ENCODE measurements around the gene MAMLD1.

Gene MAMLD1

DNA sequence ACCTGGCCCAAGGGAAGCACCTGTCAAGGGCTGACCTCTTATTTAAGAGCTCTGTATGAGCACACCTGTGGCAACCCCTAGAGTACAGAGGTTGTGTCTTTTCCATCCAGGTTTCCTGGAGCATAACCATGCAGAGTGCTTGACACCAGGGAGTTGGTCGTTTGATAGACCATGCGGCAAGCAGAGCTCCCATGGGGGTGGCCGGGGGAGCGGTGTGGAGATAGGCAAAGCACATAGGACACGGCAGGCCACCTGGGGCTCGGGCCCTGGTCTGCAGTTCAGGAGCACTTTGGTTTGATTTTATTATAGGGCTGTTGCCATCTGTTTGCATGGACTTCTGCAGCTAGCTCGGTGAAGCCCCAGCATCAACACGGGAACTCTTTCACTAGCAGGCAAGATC, 110.3 kb downstream of the MAMLD1 start:
- H3K4me1 ChIP-seq (ENCODE audit: control insufficient read depth, insufficient read depth, low read length), result no peaks in the 10 kb centered on the region
- no peak overlapping the region for H3K27ac ChIP-seq (ENCODE audit: low read length)
- no peaks in the 10 kb centered on the region for H3K27me3 ChIP-seq (ENCODE audit: control insufficient read depth, insufficient read depth, low read length)
- no CpG with 5 or more reads among the region's 8 CpGs for WGBS (ENCODE audit: insufficient coverage, insufficient read length)
- no peaks in the 10 kb centered on the region for H3K9me3 ChIP-seq (ENCODE audit: control insufficient read depth, insufficient read depth, low read length)
- DNase-seq (ENCODE audit: low read depth, low spot score), result no peak
- H3K4me3 ChIP-seq (ENCODE audit: low read length), result no peak overlapping the region
- H3K36me3 ChIP-seq (ENCODE audit: control insufficient read depth, insufficient read depth, low read length), result no peaks in the 10 kb centered on the region

GRCh38 chrX:150475461-150475860, 112.3 kb downstream of the MAMLD1 start:
- Histone ChIP-seq H3K9me3 (ENCODE audit: control insufficient read depth, insufficient read depth, low read length) (no peaks in the 10 kb centered on the region), H3K27me3 (ENCODE audit: control insufficient read depth, insufficient read depth, low read length) (no peaks in the 10 kb centered on the region), H3K4me3 (ENCODE audit: low read length) (no peak overlapping the region), H3K36me3 (ENCODE audit: control insufficient read depth, insufficient read depth, low read length) (no peaks in the 10 kb centered on the region), H3K27ac (ENCODE audit: low read length) (no peak overlapping the region), H3K4me1 (ENCODE audit: control insufficient read depth, insufficient read depth, low read length) (no peaks in the 10 kb centered on the region)
- no CpG with 5 or more reads among the region's 2 CpGs for WGBS (ENCODE audit: insufficient coverage, insufficient read length)
- DNase-seq (ENCODE audit: low read depth, low spot score), result no peak

DNA sequence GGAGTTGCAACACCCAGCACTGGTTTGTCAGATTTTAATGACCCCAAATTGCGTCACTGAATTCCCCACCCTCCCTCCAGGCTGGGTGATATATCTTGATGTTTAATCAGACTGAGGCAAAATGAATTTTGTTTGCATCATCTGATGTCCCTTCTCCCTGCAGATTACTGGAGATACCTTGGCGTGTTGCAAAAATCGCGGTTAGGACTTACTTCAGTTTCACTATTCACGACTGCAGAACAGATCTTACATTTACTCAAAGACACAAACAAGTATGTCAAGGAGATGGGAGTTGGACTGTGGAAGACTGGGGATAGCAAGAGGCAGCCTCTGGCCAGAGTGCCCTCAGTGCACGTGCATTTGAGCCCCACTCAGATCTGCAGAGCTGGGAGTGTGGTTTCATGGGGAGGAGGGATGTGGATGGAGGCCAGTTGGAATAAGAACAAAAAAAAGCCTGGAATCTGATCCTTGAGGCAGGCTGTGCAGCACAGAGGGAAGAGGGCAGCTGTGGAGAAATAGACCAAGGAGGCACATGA, 113.1 kb downstream of the MAMLD1 start:
- no CpG with 5 or more reads among the region's 6 CpGs for WGBS (ENCODE audit: insufficient coverage, insufficient read length)
- Histone ChIP-seq H3K27ac (ENCODE audit: low read length) (no peak overlapping the region), H3K27me3 (ENCODE audit: control insufficient read depth, insufficient read depth, low read length) (no peaks in the 10 kb centered on the region), H3K4me3 (ENCODE audit: low read length) (no peak overlapping the region), H3K36me3 (ENCODE audit: control insufficient read depth, insufficient read depth, low read length) (no peaks in the 10 kb centered on the region), H3K4me1 (ENCODE audit: control insufficient read depth, insufficient read depth, low read length) (no peaks in the 10 kb centered on the region), H3K9me3 (ENCODE audit: control insufficient read depth, insufficient read depth, low read length) (no peaks in the 10 kb centered on the region)
- no peak for DNase-seq (ENCODE audit: low read depth, low spot score)

DNA sequence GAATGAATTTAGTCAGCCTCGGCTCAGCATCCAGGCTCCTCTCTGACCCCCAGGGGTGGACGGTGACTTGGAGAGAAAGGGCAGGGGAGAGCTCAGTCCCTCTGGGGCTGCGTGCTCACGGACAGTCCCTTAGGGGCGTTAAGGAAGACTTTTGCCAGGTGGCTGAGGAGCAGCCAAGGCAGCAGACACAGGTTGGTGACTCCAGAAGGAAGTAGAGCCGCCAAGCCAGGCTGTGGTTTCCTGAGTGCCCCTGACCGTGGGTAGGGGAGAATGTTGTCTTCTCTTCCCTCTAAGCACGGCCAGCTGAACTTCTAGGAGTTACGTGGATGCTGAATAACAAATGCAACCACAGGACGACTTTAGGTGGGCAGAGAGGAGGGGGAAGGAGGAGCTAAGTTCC, 114.3 kb downstream of the MAMLD1 start:
- Histone ChIP-seq H3K9me3 (ENCODE audit: control insufficient read depth, insufficient read depth, low read length) (no peaks in the 10 kb centered on the region), H3K27me3 (ENCODE audit: control insufficient read depth, insufficient read depth, low read length) (no peaks in the 10 kb centered on the region), H3K4me3 (ENCODE audit: low read length) (no peak overlapping the region), H3K4me1 (ENCODE audit: control insufficient read depth, insufficient read depth, low read length) (no peaks in the 10 kb centered on the region), H3K27ac (ENCODE audit: low read length) (no peak overlapping the region), H3K36me3 (ENCODE audit: control insufficient read depth, insufficient read depth, low read length) (no peaks in the 10 kb centered on the region)
- WGBS (ENCODE audit: insufficient coverage, insufficient read length), result no CpG with 5 or more reads among the region's 10 CpGs
- no peak for DNase-seq (ENCODE audit: low read depth, low spot score)

DNA sequence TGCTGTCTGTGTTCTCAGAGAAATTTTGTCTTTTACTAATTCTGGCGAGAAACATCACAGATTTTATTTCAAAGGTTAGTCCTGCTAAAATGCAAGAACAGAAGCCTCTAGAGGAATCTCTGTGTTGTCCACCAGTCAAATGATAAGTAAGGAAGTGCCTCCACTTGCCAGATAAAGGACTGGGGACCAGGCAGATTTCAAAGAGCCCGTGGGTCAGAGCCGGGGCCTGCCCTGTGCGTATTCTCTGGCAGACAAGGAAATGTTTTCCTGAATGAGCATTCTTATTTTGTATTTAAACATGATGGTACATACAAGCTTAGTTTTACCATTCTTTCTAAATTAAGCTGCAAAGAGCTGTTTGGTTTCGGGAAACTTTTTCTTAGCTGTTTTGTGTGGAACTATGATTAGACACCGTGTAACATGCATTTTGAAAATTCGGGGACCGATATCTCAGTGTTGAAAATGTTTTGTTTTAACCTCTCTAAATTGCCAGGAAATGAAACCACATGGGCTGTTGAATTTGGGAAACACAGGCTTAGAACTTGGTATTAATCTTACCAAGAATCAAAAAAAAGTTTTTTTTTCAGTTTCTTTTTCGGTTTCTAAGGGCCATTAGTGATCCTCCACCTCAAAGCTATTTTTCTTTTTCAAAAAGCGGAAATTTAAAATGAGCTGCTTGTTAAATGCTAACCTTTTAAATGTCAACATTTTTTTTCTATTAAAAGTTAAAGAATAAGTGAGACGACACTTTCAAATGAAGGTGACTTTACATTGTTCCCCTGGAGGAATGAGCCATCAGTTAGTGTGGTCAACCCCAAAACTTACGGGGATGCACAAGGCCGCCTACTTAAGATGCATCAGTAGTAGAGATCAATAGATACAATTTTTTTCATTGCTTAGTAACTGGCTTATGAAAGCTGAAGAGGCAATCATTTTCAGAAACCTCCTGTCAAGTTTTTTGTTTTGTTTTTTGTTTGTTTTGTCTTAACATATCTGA, 115.7 kb downstream of the MAMLD1 start:
- H3K4me3 ChIP-seq (ENCODE audit: low read length), result no peak overlapping the region
- H3K4me1 ChIP-seq (ENCODE audit: control insufficient read depth, insufficient read depth, low read length), result no peaks in the 10 kb centered on the region
- no peaks in the 10 kb centered on the region for H3K9me3 ChIP-seq (ENCODE audit: control insufficient read depth, insufficient read depth, low read length)
- H3K27me3 ChIP-seq (ENCODE audit: control insufficient read depth, insufficient read depth, low read length), result no peaks in the 10 kb centered on the region
- H3K36me3 ChIP-seq (ENCODE audit: control insufficient read depth, insufficient read depth, low read length), result no peaks in the 10 kb centered on the region
- DNase-seq (ENCODE audit: low read depth, low spot score), result no peak
- H3K27ac ChIP-seq (ENCODE audit: low read length), result no peak overlapping the region
- no CpG with 5 or more reads among the region's 13 CpGs for WGBS (ENCODE audit: insufficient coverage, insufficient read length)

DNA sequence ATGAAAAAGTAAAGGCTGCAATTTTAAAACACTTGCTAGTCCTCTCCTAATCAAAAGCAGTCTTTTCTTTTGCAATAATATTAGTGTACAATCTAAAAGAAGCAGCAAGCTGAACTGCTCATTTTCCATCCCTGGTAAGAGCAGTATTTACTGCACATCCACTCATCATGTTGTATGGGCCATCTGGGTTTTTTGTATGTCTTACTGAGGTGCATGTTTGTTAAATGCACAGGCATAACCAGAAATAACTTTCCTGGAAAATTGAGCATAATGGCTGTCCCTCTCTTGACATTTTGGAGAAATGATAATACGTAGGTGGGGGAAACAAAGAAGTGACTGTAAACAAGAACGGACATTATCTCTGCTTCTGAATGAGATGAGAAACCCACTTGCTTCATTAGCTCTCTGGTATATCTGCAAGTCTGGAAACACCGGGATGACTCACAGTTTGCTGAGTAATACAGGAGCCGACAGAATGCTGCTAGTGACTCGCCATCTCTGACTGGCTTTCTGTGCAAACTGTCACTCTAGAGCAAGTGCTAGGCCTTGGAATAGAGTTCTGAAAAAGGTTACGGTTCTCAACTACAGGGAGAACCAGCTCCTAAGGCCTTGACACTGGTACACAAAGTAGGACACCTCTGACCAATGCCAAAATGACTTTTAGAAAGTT, 119.6 kb downstream of the MAMLD1 start:
- Histone ChIP-seq H3K27ac (ENCODE audit: low read length) (no peak overlapping the region), H3K4me1 (ENCODE audit: control insufficient read depth, insufficient read depth, low read length) (no peaks in the 10 kb centered on the region), H3K9me3 (ENCODE audit: control insufficient read depth, insufficient read depth, low read length) (no peaks in the 10 kb centered on the region), H3K27me3 (ENCODE audit: control insufficient read depth, insufficient read depth, low read length) (no peaks in the 10 kb centered on the region), H3K4me3 (ENCODE audit: low read length) (no peak overlapping the region), H3K36me3 (ENCODE audit: control insufficient read depth, insufficient read depth, low read length) (no peaks in the 10 kb centered on the region)
- no CpG with 5 or more reads among the region's 6 CpGs for WGBS (ENCODE audit: insufficient coverage, insufficient read length)
- DNase-seq (ENCODE audit: low read depth, low spot score), result no peak

- Histone ChIP-seq H3K36me3 (ENCODE audit: control insufficient read depth, insufficient read depth, low read length) (no peaks in the 10 kb centered on the region), H3K27me3 (ENCODE audit: control insufficient read depth, insufficient read depth, low read length) (no peaks in the 10 kb centered on the region), H3K9me3 (ENCODE audit: control insufficient read depth, insufficient read depth, low read length) (no peaks in the 10 kb centered on the region), H3K4me3 (ENCODE audit: low read length) (no peak overlapping the region), H3K4me1 (ENCODE audit: control insufficient read depth, insufficient read depth, low read length) (no peaks in the 10 kb centered on the region), H3K27ac (ENCODE audit: low read length) (no peak overlapping the region)
- DNase-seq (ENCODE audit: low read depth, low spot score), result no peak
- no CpG with 5 or more reads among the region's 8 CpGs for WGBS (ENCODE audit: insufficient coverage, insufficient read length)
Observed at GRCh38 chrX:150483356-150483985, 120.4 kb downstream of the MAMLD1 start.

- H3K27me3 ChIP-seq (ENCODE audit: control insufficient read depth, insufficient read depth, low read length), result no peaks in the 10 kb centered on the region
- H3K36me3 ChIP-seq (ENCODE audit: control insufficient read depth, insufficient read depth, low read length), result no peaks in the 10 kb centered on the region
- 0 out of 2 replicates have a peak, but pooled peaks cover 2% of the 10 kb centered on the region for H3K4me1 ChIP-seq (ENCODE audit: control insufficient read depth, insufficient read depth, low read length)
- no peak overlapping the region for H3K27ac ChIP-seq (ENCODE audit: low read length)
- WGBS (ENCODE audit: insufficient coverage, insufficient read length), result no CpG with 5 or more reads among the region's 3 CpGs
- DNase-seq (ENCODE audit: low read depth, low spot score), result no peak
- no peak overlapping the region for H3K4me3 ChIP-seq (ENCODE audit: low read length)
- no peaks in the 10 kb centered on the region for H3K9me3 ChIP-seq (ENCODE audit: control insufficient read depth, insufficient read depth, low read length)
Observed at GRCh38 chrX:150486011-150486410, 122.9 kb downstream of the MAMLD1 start.

DNA sequence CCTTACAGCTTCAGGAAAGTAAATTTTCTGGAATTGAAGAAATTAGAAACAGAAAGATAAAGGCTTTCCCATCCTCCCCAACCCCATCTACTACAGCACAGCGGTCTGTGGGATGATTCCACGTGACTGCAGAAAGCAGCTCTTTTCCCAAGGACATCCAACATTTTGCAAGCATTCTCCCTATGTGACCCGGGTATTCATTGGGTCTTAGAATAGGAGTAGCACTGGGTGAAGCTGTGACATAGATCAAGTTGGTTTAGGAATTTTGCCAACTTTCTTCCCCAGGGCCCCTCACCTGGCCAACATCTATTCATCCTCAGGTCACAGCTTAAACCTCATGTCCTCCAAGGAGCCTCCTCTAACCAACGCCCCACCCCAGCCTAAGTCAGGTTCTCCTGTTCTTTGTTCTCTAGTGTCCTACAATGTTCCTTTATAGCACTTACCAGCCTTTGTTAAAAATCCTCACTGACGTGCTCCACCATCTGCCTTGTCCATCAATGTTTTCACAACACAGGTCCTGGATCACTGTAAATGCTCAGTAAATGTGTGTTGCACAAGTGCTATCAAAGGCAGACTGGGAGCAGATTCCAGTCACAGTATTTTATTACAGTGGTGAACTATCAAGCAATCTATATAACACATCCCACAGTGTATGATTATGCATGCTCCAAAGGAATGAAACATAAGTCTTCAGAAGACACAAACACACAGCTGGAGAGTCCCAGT, 124.4 kb downstream of the MAMLD1 start:
- H3K27ac ChIP-seq (ENCODE audit: low read length), result no peak overlapping the region
- no peak for DNase-seq (ENCODE audit: low read depth, low spot score)
- H3K4me3 ChIP-seq (ENCODE audit: low read length), result no peak overlapping the region
- H3K36me3 ChIP-seq (ENCODE audit: control insufficient read depth, insufficient read depth, low read length), result no peaks in the 10 kb centered on the region
- no peaks in the 10 kb centered on the region for H3K9me3 ChIP-seq (ENCODE audit: control insufficient read depth, insufficient read depth, low read length)
- WGBS (ENCODE audit: insufficient coverage, insufficient read length), result no CpG with 5 or more reads among the region's 5 CpGs
- no peaks in the 10 kb centered on the region for H3K27me3 ChIP-seq (ENCODE audit: control insufficient read depth, insufficient read depth, low read length)
- H3K4me1 ChIP-seq (ENCODE audit: control insufficient read depth, insufficient read depth, low read length), result 0 out of 2 replicates have a peak, but pooled peaks cover 2% of the 10 kb centered on the region
